Stomach (tissue), 9 donors: ENCODE measurements around the gene UPK3A. TPM values are rescaled to one million over a fixed set of nuclear protein-coding genes. Genes with fewer than 3 reads are reported as not detected.

Source experiments
- DNase-seq, 2 donors: peaks; one replicate each; pipeline versions ENCODE4 v3.0.0 to v3.0.0-alpha.2; 2013 to 2019
- H3K27ac ChIP-seq, 5 donors: fragments of 200-600 bp in 4 of 5; sonication (generic) in 4 of 5; one replicate each; pipeline ENCODE4 v1.5.1; 2013 to 2019; ENCODE audit warnings: mild to moderate bottlenecking in 1 of 5, moderate library complexity in 1 of 5
- H3K27me3 ChIP-seq, 3 donors: fragments of 200-600 bp; sonication (generic); one replicate each; pipeline ENCODE4 v1.5.1; 2017 to 2019; ENCODE audit warnings: mixed run types in 1 of 3
- H3K36me3 ChIP-seq, 4 donors: fragments of 200-600 bp; sonication (generic); 1 replicate in 3 of 4; 2 replicates in 1 of 4; pipeline ENCODE4 v1.5.1; 2016 to 2019
- H3K4me1 ChIP-seq, 4 donors: fragments of 200-600 bp; sonication (generic); one replicate each; pipeline ENCODE4 v1.5.1; 2016 to 2019
- H3K4me3 ChIP-seq, 4 donors: fragments of 200-600 bp; sonication (generic) in 3 of 4; one replicate each; pipeline ENCODE4 v1.5.1; 2016 to 2019; ENCODE audit warnings: mild to moderate bottlenecking in 1 of 4
- H3K9me3 ChIP-seq, 4 donors: fragments of 200-600 bp; sonication (generic); one replicate each; pipeline ENCODE4 v1.5.1; 2016 to 2019
- EP300 ChIP-seq: sonication (generic); formaldehyde crosslinking; IDR thresholded peaks from one replicate; pipeline ENCODE4 v1.6.1; 2017; ENCODE audit warnings: antibody characterized with exemption
- POLR2A ChIP-seq, 4 donors: fragments of 450-650 bp; IDR thresholded peaks; one replicate each; pipeline ENCODE4 v1.6.1; 2016; ENCODE audit warnings: antibody characterized with exemption in 4 of 4, control low read depth in 2 of 4, mild to moderate bottlenecking in 1 of 4, moderate library complexity in 1 of 4
- POLR2AphosphoS5 ChIP-seq, 3 donors: sonication (generic); formaldehyde crosslinking; IDR thresholded peaks; one replicate each; pipeline ENCODE4 v1.6.1; 2016; ENCODE audit warnings: antibody characterized with exemption in 3 of 3
- WGBS, 5 donors: extraction: QIAGEN DNeasy Blood & Tissue Kit in 3 of 5; methylation state at CpG; one replicate each; pipeline versions ENCODE4 v1.1.5 to v1.1.7; 2013 to 2018; 5-methylcytosine and 5-hydroxymethylcytosine counted together
- intact Hi-C: fragments of 100-400 bp; cut with DNase I; formaldehyde crosslinking; loops from one replicate; pipeline ENCODE4 v1.15.1; 2023; ENCODE audit warnings: low total_unique reads
- polyA plus RNA-seq, 3 donors: library from polyadenylated mRNA; stranded (reverse); fragments of 200-250 nt; gene quantifications; one replicate each; pipeline ENCODE4 v1.2.3, GENCODE V29; 2013
- total RNA-seq, 5 donors: library from RNA; depleted of rRNA; stranded (reverse); fragments of >200 nt; gene quantifications; one replicate each; pipeline versions ENCODE4 v1.1.0 to v1.2.3, GENCODE V29; 2014 to 2016
- TF ChIP-seq, protein P1 (sequence below), 7 experiments: fragments of 450-650 bp in 4 of 7; fragments of 200-600 bp in 3 of 7; sonication (generic) in 3 of 7; IDR thresholded peaks; one replicate each; pipeline ENCODE4 v1.5.1; 2016 to 2019; ENCODE audit warnings: antibody characterized with exemption in 7 of 7, control low read depth in 2 of 7, mild to moderate bottlenecking in 1 of 7
- donor health status: healthy with polysubstance abuse.
- donor health status: Bipolar disorder and iron deficiency.
- donor health status: healthy.

Gene UPK3A
- total and polyA plus RNA-seq, 8 donors = 0.10 to 1.3 (median 0.76) TPM; not detected in 5

DNA sequence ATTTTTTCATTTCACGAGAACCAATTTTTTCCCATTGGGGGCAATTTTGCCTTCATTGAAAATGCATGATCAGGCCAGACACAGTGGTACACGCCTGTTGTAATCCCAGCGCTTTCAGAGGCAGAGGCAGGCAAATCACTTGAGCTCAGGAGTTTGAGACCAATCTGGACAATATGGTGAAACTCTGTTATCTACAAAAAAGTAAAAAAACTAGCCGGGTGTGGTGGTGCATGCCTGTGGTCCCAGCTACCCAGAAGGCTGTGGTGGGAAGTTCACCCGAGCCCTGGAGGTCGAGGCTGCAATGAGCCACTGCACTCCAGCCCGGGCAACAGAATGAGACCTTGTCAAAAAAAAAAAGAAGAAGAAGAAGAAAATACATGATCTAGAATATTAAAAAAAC is 19.2 kb upstream of the UPK3A start:
- Histone ChIP-seq H3K4me3 (no peak overlapping the region), H3K9me3 (no peaks in the 10 kb centered on the region), H3K27me3 (peaks cover 0 to 14% (median 0%) of the 10 kb centered on the region in 3 donors), H3K27ac (no peak overlapping the region), H3K36me3 (no peaks in the 10 kb centered on the region), H3K4me1 (peaks cover 5 to 49% (median 31%) of the 10 kb centered on the region in 4 donors)
- intact Hi-C loops = no loop called here
- no peak for TF ChIP-seq POLR2A (IDR thresholded peaks at IDR 0.05)
- TF ChIP-seq, protein P1, sequence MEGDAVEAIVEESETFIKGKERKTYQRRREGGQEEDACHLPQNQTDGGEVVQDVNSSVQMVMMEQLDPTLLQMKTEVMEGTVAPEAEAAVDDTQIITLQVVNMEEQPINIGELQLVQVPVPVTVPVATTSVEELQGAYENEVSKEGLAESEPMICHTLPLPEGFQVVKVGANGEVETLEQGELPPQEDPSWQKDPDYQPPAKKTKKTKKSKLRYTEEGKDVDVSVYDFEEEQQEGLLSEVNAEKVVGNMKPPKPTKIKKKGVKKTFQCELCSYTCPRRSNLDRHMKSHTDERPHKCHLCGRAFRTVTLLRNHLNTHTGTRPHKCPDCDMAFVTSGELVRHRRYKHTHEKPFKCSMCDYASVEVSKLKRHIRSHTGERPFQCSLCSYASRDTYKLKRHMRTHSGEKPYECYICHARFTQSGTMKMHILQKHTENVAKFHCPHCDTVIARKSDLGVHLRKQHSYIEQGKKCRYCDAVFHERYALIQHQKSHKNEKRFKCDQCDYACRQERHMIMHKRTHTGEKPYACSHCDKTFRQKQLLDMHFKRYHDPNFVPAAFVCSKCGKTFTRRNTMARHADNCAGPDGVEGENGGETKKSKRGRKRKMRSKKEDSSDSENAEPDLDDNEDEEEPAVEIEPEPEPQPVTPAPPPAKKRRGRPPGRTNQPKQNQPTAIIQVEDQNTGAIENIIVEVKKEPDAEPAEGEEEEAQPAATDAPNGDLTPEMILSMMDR (IDR thresholded peaks at IDR 0.05) = no peak
- no peak for TF ChIP-seq POLR2AphosphoS5 (IDR thresholded peaks at IDR 0.05)
- no peak for TF ChIP-seq EP300
- WGBS, 5 donors = 56 to 78% (median 63%) methylated on average over 7 of the region's 7 CpGs
- DNase-seq = no peak

DNA sequence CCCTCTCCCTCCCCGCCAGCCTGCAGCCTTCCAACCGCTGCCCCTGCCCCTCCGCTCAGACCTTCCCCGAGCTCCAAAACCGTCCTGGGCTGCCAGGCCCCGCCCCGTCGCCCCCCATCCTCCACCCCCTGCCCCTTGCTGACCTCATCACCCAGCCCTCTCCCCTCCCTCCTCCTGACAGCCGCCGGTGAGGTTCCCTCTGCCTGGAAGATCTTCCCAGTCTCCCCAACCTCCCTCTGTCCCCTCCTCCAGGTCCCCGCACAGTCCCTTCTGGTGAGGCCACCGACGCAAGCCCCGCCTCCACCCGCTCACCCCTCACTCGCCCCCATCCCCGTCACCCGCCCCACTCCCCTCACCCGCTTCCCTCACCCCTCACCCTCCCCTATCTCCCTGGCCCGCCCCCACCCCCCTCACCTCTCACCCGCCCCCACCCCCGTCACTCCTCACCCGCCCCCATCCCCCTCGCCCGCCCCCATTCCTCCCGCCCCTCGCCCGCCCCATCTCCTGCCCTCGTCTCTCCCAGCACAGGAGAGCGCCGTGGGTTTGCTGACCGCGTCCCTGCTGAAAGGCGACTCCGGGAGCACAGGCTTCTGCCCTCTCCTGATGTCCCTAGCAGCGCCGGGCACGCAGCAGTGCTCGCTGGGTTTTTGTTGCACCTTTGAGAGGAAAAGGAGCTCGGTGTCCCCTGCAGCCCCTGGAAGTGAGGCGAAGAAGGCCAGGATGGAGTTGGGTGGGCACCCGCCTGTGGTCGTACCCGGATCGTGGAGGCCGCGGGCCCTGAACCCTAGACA is 16.4 kb upstream of the UPK3A start:
- Histone ChIP-seq H3K4me3 (peak overlapping the region; percentile 52 to 69 (median 60)), H3K27me3 (peaks cover 0 to 14% (median 0%) of the 10 kb centered on the region in 3 donors), H3K27ac (peak overlapping the region in 3 of 5 donors; percentile 4 to 63 (median 59)), H3K4me1 (peaks cover 5 to 56% (median 35%) of the 10 kb centered on the region in 4 donors), H3K36me3 (no peaks in the 10 kb centered on the region), H3K9me3 (no peaks in the 10 kb centered on the region)
- peak; percentile 36 to 76 for DNase-seq
- intact Hi-C loops = no loop called here
- 2% methylated on average over 22 to 46 of the region's 47 CpGs for WGBS, 5 donors
- no peak for TF ChIP-seq POLR2A (IDR thresholded peaks at IDR 0.05)
- no peak for TF ChIP-seq EP300
- no peak for TF ChIP-seq POLR2AphosphoS5 (IDR thresholded peaks at IDR 0.05)
- TF ChIP-seq, protein P1 (IDR thresholded peaks at IDR 0.05) = no peak

GRCh38 chr22:45268958-45269844 is 15.5 kb upstream of the UPK3A start:
- Histone ChIP-seq H3K36me3 (no peaks in the 10 kb centered on the region), H3K27me3 (peaks cover 0 to 14% (median 0%) of the 10 kb centered on the region in 3 donors), H3K27ac (peak overlapping the region in 3 of 5 donors; percentile 58 to 63 (median 59)), H3K4me3 (peak overlapping the region; percentile 52 to 69 (median 60)), H3K4me1 (peaks cover 5 to 54% (median 33%) of the 10 kb centered on the region in 4 donors), H3K9me3 (no peaks in the 10 kb centered on the region)
- DNase-seq = peak; percentile 92 to 94
- WGBS, 5 donors = 2 to 5% (median 3%) methylated on average over 22 to 50 of the region's 60 CpGs
- TF ChIP-seq POLR2AphosphoS5 (IDR thresholded peaks at IDR 0.05) (peak in 1 of 3 donors; percentile 84), POLR2A (IDR thresholded peaks at IDR 0.05) (no peak), EP300 (no peak)
- TF ChIP-seq, protein P1 (IDR thresholded peaks at IDR 0.05) = peak in 6 of 7 experiments; percentile 20 to 99 (median 88)
- intact Hi-C loops = no loop called here
